ENCODE results near the gene SAMD3.
"Not testable (repeated sequence)": the region's sequence is repeated elsewhere in the genome, so short reads cannot be mapped to it uniquely, and the experiment has no call there.

SAMD3 gene

DNA sequence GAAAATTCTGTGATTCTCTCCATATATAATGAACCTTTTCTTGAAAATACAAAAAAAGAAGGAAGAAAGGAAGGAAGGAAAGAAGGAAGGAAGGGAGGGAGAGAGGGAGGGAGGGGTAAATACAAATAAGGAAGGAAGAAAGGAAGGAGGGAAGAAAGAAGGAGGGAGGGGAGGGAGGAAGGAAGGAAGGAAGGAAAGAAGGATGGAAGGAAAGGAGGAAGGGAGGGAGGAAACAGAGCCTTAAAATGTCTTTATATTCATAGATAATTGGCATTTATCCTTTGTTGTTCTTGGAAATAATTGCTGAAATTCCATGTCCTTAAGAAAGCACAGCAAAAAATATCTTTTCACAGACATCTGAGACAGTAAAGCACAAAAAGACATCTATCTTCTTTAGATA is 40.3 kb downstream of the SAMD3 start:
- no peak for DNase-seq (ENCODE audit: extremely low spot score)
- CTCF ChIA-PET: no interaction called here
- POLR2A ChIA-PET: no interaction called here
- TF ChIP-seq BHLHE40 (IDR thresholded peaks at IDR 0.05; ENCODE audit: borderline replicate concordance): no peak
- no peak for TF ChIP-seq FOXM1 (IDR thresholded peaks at IDR 0.05; ENCODE audit: borderline replicate concordance)
- no peak for TF ChIP-seq CTBP1 (IDR thresholded peaks at IDR 0.05; ENCODE audit: borderline replicate concordance)
- TF ChIP-seq ELF4 (IDR thresholded peaks at IDR 0.05): no peak
- no peak for TF ChIP-seq LEF1 (IDR thresholded peaks at IDR 0.05; ENCODE audit: borderline replicate concordance)
- no peak for TF ChIP-seq NFRKB (IDR thresholded peaks at IDR 0.05)
- TF ChIP-seq TARDBP (IDR thresholded peaks at IDR 0.05): no peak
- TF ChIP-seq ARNT (IDR thresholded peaks at IDR 0.05): no peak
- TF ChIP-seq, protein P1, sequence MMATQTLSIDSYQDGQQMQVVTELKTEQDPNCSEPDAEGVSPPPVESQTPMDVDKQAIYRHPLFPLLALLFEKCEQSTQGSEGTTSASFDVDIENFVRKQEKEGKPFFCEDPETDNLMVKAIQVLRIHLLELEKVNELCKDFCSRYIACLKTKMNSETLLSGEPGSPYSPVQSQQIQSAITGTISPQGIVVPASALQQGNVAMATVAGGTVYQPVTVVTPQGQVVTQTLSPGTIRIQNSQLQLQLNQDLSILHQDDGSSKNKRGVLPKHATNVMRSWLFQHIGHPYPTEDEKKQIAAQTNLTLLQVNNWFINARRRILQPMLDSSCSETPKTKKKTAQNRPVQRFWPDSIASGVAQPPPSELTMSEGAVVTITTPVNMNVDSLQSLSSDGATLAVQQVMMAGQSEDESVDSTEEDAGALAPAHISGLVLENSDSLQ (IDR thresholded peaks at IDR 0.05): no peak
- no peak for TF ChIP-seq SP1 (IDR thresholded peaks at IDR 0.05)
- no peak for TF ChIP-seq ZNF384 (IDR thresholded peaks at IDR 0.05)
- TF ChIP-seq SUZ12 (IDR thresholded peaks at IDR 0.05): no peak
- no peak for TF ChIP-seq FOXK2 (IDR thresholded peaks at IDR 0.05)
- TF ChIP-seq FOXA1 (IDR thresholded peaks at IDR 0.05): no peak
- no peak for TF ChIP-seq HDGF (IDR thresholded peaks at IDR 0.05; ENCODE audit: borderline replicate concordance)
- TF ChIP-seq L3MBTL2 (conservative IDR thresholded peaks at IDR 0.05): no peak

DNA sequence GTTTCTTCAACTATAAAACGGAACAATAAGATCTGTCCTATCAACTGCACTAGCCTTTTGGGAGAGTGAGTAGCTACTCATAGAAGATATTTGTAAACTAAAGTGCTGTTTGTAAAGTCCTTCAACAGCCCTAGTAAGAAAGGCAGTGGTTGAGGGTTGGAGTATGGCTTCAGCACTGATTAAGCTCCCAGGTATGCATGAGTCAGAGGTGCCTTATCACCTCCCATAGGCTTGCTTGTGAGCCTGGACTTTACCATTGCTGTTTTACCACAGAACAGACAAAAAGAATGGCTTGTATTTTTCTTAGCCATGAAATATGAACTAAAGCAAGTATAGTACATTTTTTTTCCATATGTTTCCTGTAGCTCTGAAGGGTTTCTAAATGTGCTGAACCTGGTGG is 44.1 kb downstream of the SAMD3 start:
- DNase-seq (ENCODE audit: extremely low spot score): no peak
- CTCF ChIA-PET: no interaction called here
- TF ChIP-seq NFRKB (IDR thresholded peaks at IDR 0.05) (no peak), BHLHE40 (IDR thresholded peaks at IDR 0.05; ENCODE audit: borderline replicate concordance) (no peak), ZNF384 (IDR thresholded peaks at IDR 0.05) (no peak), LEF1 (IDR thresholded peaks at IDR 0.05; ENCODE audit: borderline replicate concordance) (no peak), L3MBTL2 (conservative IDR thresholded peaks at IDR 0.05) (no peak)
- POLR2A ChIA-PET: no interaction called here

- POLR2A ChIA-PET: no interaction called here
- TF ChIP-seq LEF1 (IDR thresholded peaks at IDR 0.05; ENCODE audit: borderline replicate concordance) (no peak), BHLHE40 (IDR thresholded peaks at IDR 0.05; ENCODE audit: borderline replicate concordance) (no peak), SUZ12 (IDR thresholded peaks at IDR 0.05) (no peak), ELF4 (IDR thresholded peaks at IDR 0.05) (no peak), FOXK2 (IDR thresholded peaks at IDR 0.05) (no peak), FOXA1 (IDR thresholded peaks at IDR 0.05) (no peak), SP1 (IDR thresholded peaks at IDR 0.05) (no peak)
- no peak for DNase-seq (ENCODE audit: extremely low spot score)
- CTCF ChIA-PET: no interaction called here
Observed at GRCh38 chr6:130176378-130176777, 46.4 kb downstream of the SAMD3 start.

DNA sequence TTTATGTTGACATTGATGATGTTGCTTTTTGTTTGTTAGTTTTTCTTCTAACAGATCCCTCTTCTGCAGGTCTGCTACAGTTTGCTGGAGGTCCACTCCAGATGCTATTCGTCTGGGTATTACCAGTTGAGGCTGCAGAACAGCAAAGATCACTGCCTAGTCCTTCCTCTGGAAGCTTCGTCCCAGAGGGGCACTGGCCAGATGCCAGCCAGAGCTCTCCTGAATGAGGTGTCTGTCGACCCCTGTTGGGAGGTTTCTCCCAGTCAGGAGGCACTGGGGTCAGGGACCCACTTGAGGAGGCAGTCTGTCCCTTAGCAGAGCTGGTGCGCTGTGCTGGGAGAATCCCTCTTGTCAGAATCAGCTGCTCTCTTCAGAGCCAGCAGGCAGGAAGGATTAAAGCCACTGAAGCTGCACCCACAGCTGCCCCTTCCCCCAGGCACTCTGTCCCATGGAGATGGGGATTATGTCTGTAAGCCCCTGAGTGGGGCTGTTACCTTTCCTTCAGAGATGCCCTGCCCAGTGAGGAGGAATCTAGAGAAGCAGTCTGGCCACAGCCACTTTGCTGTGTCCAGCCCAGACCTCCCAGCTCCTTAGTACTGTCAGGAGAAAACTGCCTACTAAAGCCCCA is 49.3 kb downstream of the SAMD3 start:
- DNase-seq (ENCODE audit: extremely low spot score); POLR2A ChIA-PET; CTCF ChIA-PET: not testable (repeated sequence)

GRCh38 chr6:130170160-130170559 is 52.6 kb downstream of the SAMD3 start:
- DNase-seq (ENCODE audit: extremely low spot score); CTCF ChIA-PET; POLR2A ChIA-PET: not testable (repeated sequence)

DNA sequence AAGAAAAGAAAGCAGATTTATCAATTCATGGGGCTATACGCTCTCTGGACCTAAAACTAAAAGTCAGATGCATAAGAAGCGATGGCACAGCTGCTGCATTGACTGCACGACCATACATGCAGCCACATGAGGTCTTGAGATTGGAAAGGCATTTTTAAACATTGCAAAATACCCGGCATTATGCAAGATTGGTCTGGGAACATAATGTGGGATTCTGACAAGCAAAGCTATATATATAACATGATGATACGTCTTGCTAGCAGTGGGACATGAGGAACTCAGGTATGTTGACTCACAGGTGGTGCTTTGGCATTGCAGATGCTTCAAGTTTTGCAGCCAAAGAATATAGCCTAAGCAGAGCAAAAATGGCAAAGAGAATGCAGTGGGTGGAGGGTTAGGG is 55.1 kb downstream of the SAMD3 start:
- ChIA-PET POLR2A (no interaction called here), CTCF (no interaction called here)
- TF ChIP-seq ELF4 (IDR thresholded peaks at IDR 0.05) (no peak), TARDBP (IDR thresholded peaks at IDR 0.05) (no peak), ZNF384 (IDR thresholded peaks at IDR 0.05) (no peak), NFRKB (IDR thresholded peaks at IDR 0.05) (no peak), BHLHE40 (IDR thresholded peaks at IDR 0.05; ENCODE audit: borderline replicate concordance) (no peak), FOXK2 (IDR thresholded peaks at IDR 0.05) (no peak), FOXA1 (IDR thresholded peaks at IDR 0.05) (no peak), ARNT (IDR thresholded peaks at IDR 0.05) (no peak), L3MBTL2 (conservative IDR thresholded peaks at IDR 0.05) (no peak), SUZ12 (IDR thresholded peaks at IDR 0.05) (no peak), HDGF (IDR thresholded peaks at IDR 0.05; ENCODE audit: borderline replicate concordance) (no peak), CTBP1 (IDR thresholded peaks at IDR 0.05; ENCODE audit: borderline replicate concordance) (no peak), LEF1 (IDR thresholded peaks at IDR 0.05; ENCODE audit: borderline replicate concordance) (no peak), FOXM1 (IDR thresholded peaks at IDR 0.05; ENCODE audit: borderline replicate concordance) (no peak), SP1 (IDR thresholded peaks at IDR 0.05) (no peak)
- TF ChIP-seq, protein P1 (IDR thresholded peaks at IDR 0.05): no peak
- no peak for DNase-seq (ENCODE audit: extremely low spot score)

GRCh38 chr6:130164251-130164650 is 58.5 kb downstream of the SAMD3 start:
- CTCF ChIA-PET: no interaction called here
- no peak for DNase-seq (ENCODE audit: extremely low spot score)
- POLR2A ChIA-PET: no interaction called here
- no peak for TF ChIP-seq NFRKB (IDR thresholded peaks at IDR 0.05)
- no peak for TF ChIP-seq HDGF (IDR thresholded peaks at IDR 0.05; ENCODE audit: borderline replicate concordance)
- TF ChIP-seq, protein P1 (IDR thresholded peaks at IDR 0.05): no peak
- no peak for TF ChIP-seq TARDBP (IDR thresholded peaks at IDR 0.05)
- TF ChIP-seq LEF1 (IDR thresholded peaks at IDR 0.05; ENCODE audit: borderline replicate concordance): no peak
- TF ChIP-seq FOXM1 (IDR thresholded peaks at IDR 0.05; ENCODE audit: borderline replicate concordance): no peak
- TF ChIP-seq ELF4 (IDR thresholded peaks at IDR 0.05): no peak
- TF ChIP-seq BHLHE40 (IDR thresholded peaks at IDR 0.05; ENCODE audit: borderline replicate concordance): no peak
